Chondrocyte (in vitro differentiated cells): Measurements from ENCODE around the gene SLC13A1. TPM values are rescaled to one million over a fixed set of nuclear protein-coding genes. Genes with fewer than 3 reads are reported as not detected.
"Not testable (repeated sequence)": the region's sequence is repeated elsewhere in the genome, so short reads cannot be mapped to it uniquely, and the experiment has no call there.

Source experiments
- DNase-seq: peaks from one replicate; pipeline ENCODE4 v3.0.0; 2021; ENCODE audit warnings: mixed read lengths, low spot score
- H3K27ac Mint-ChIP-seq: one replicate; pipeline ENCODE4 v1.8.0; 2021; ENCODE audit warnings: mild to moderate bottlenecking, moderate library complexity, mixed read lengths; ENCODE audit not compliant: unreplicated experiment
- H3K27me3 Mint-ChIP-seq: 2 replicates; pipeline ENCODE4 v1.8.0; 2021; ENCODE audit warnings: low read depth, mixed read lengths
- H3K36me3 Mint-ChIP-seq: 2 replicates; pipeline ENCODE4 v1.8.0; 2021; ENCODE audit warnings: low read depth, mixed read lengths
- H3K4me1 Mint-ChIP-seq: 2 replicates; pipeline ENCODE4 v1.8.0; 2021; ENCODE audit warnings: low read depth, mild to moderate bottlenecking, mixed read lengths
- H3K4me3 Mint-ChIP-seq: one replicate; pipeline ENCODE4 v1.8.0; 2021; ENCODE audit warnings: mild to moderate bottlenecking, moderate library complexity, mixed read lengths; ENCODE audit not compliant: unreplicated experiment
- H3K9me3 Mint-ChIP-seq: 2 replicates; pipeline ENCODE4 v1.8.0; 2021; ENCODE audit warnings: low read depth, mixed read lengths
- CTCF ChIP-seq: fragments of 200-600 bp; sonication (generic); IDR thresholded peaks from 2 replicates; pipeline ENCODE4 v1.5.0; 2021; ENCODE audit warnings: antibody characterized with exemption, mild to moderate bottlenecking, moderate library complexity
- total RNA-seq: library from RNA; stranded (reverse); gene quantifications from 3 replicates; pipeline ENCODE4 v1.2.1, GENCODE V29; 2021

SLC13A1 gene
- total RNA-seq, 1 donor from 2014 or later, result not detected

- Mint-ChIP-seq H3K27ac (no peak overlapping the region), H3K9me3 (peaks cover 15% of the 10 kb centered on the region), H3K4me3 (no peak overlapping the region), H3K36me3 (no peaks in the 10 kb centered on the region), H3K4me1 (no peaks in the 10 kb centered on the region), H3K27me3 (peaks cover 2% of the 10 kb centered on the region)
- no peak for DNase-seq
- no peak for TF ChIP-seq CTCF
Observed at GRCh38 chr7:123112833-123113232, 86.9 kb downstream of the SLC13A1 start.

- Mint-ChIP-seq H3K27me3 (no peaks in the 10 kb centered on the region), H3K4me3 (no peak overlapping the region), H3K9me3 (peaks cover 3% of the 10 kb centered on the region), H3K4me1 (no peaks in the 10 kb centered on the region), H3K36me3 (no peaks in the 10 kb centered on the region), H3K27ac (no peak overlapping the region)
- no peak for TF ChIP-seq CTCF
- no peak for DNase-seq
Observed at GRCh38 chr7:123099712-123100111, 100.1 kb downstream of the SLC13A1 start.

GRCh38 chr7:123096976-123097375, 102.8 kb downstream of the SLC13A1 start:
- H3K4me1 Mint-ChIP-seq, result no peaks in the 10 kb centered on the region
- no peak for TF ChIP-seq CTCF

GRCh38 chr7:123096434-123096833, 103.3 kb downstream of the SLC13A1 start:
- Mint-ChIP-seq H3K36me3 (no peaks in the 10 kb centered on the region), H3K27ac (no peak overlapping the region), H3K4me1 (no peaks in the 10 kb centered on the region)

More at GRCh38 chr7:123096976-123097375, 102.8 kb downstream of the SLC13A1 start:
- Mint-ChIP-seq H3K4me3 (no peak overlapping the region), H3K36me3 (no peaks in the 10 kb centered on the region), H3K27me3 (no peaks in the 10 kb centered on the region), H3K27ac (no peak overlapping the region), H3K9me3 (peaks cover 8% of the 10 kb centered on the region)
- DNase-seq, result no peak

GRCh38 chr7:123090456-123090855, 109.3 kb downstream of the SLC13A1 start:
- no peaks in the 10 kb centered on the region for H3K4me1 Mint-ChIP-seq
- no peak overlapping the region for H3K4me3 Mint-ChIP-seq
- peaks cover 9% of the 10 kb centered on the region for H3K9me3 Mint-ChIP-seq
- H3K36me3 Mint-ChIP-seq, result no peaks in the 10 kb centered on the region
- no peak overlapping the region for H3K27ac Mint-ChIP-seq
- TF ChIP-seq CTCF, result no peak
- no peak for DNase-seq
- H3K27me3 Mint-ChIP-seq, result no peaks in the 10 kb centered on the region

More at GRCh38 chr7:123096434-123096833, 103.3 kb downstream of the SLC13A1 start:
- TF ChIP-seq CTCF, result no peak
- peaks cover 8% of the 10 kb centered on the region for H3K9me3 Mint-ChIP-seq
- H3K4me3 Mint-ChIP-seq, result no peak overlapping the region
- H3K27me3 Mint-ChIP-seq, result no peaks in the 10 kb centered on the region
- no peak for DNase-seq

GRCh38 chr7:123086910-123087309, 112.9 kb downstream of the SLC13A1 start:
- not testable (repeated sequence) for H3K4me1 Mint-ChIP-seq, H3K27me3 Mint-ChIP-seq

GRCh38 chr7:123084861-123085260, 114.9 kb downstream of the SLC13A1 start:
- not testable (repeated sequence) for H3K27me3 Mint-ChIP-seq, H3K4me3 Mint-ChIP-seq, H3K4me1 Mint-ChIP-seq, H3K36me3 Mint-ChIP-seq, H3K27ac Mint-ChIP-seq
- DNase-seq, result peak; percentile 58
- H3K9me3 Mint-ChIP-seq, result peaks cover 20% of the 10 kb centered on the region

More at GRCh38 chr7:123086910-123087309, 112.9 kb downstream of the SLC13A1 start:
- H3K4me3 Mint-ChIP-seq, H3K36me3 Mint-ChIP-seq, H3K27ac Mint-ChIP-seq, DNase-seq: not testable (repeated sequence)
- peaks cover 15% of the 10 kb centered on the region for H3K9me3 Mint-ChIP-seq
